Measurements from ENCODE around the gene IGF2BP3. TPM values are rescaled to one million over a fixed set of nuclear protein-coding genes. Genes with fewer than 3 reads are reported as not detected.

IGF2BP3 gene
- total and polyA plus RNA-seq, 2 donors (not counting 3 experiments of a cell fraction or from before 2014, with no cell fraction given): 41.2 to 111 TPM

DNA sequence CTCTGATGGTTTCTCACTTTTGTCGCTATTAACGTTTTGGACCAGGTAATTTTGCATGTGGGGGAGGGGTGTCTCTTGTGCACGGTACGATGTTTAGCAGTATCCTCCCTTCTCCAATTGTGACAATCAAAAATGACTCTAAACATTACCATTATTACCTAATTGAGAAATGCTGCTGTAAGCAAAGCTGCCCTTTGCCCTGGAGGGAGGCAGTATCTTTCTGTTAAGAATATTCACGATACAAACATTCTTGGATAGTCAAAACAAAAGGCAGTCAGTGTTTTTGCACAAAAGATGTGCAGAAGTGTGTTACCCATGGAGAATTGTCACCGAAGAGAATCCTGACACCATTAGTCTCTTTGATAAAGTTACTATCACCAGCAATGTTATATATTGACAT, 161.5 kb downstream of the IGF2BP3 start:
- Histone ChIP-seq H3K79me2 (ENCODE audit: control insufficient read depth, insufficient read depth, low read length) (peaks cover 56% of the 10 kb centered on the region), H3K4me2 (ENCODE audit: insufficient read depth, low read length) (no peak overlapping the region), H4K20me1 (replicated peaks; ENCODE audit: control insufficient read depth, extremely low read depth, insufficient read depth, low read length) (no peaks in the 10 kb centered on the region), H2AFZ (ENCODE audit: low read depth, low read length) (no peak overlapping the region), H3K36me3 (ENCODE audit: control insufficient read depth in 2 of 2, extremely low read depth in 1 of 2, insufficient read depth in 2 of 2, low read length in 2 of 2) (peaks cover 16 to 21% of the 10 kb centered on the region in 2 experiments), H3K9me3 (replicated peaks; ENCODE audit: control insufficient read depth, insufficient read depth, low read length) (no peaks in the 10 kb centered on the region), H3K27ac (ENCODE audit: insufficient read depth, low read depth, low read length) (no peak overlapping the region), H3K27me3 (ENCODE audit: control insufficient read depth in 2 of 2, insufficient read depth in 2 of 2, low read length in 2 of 2) (no peaks in the 10 kb centered on the region), H3K4me3 (replicated peaks in 1 of 3; ENCODE audit: insufficient read depth in 1 of 3, low read depth in 1 of 3, low read length in 3 of 3) (no peak overlapping the region), H3K9me1 (replicated peaks; ENCODE audit: control insufficient read depth, extremely low read depth, insufficient read depth, low read length) (no peaks in the 10 kb centered on the region), H3K9ac (replicated peaks; ENCODE audit: extremely low read depth, insufficient read depth, low read length) (no peak overlapping the region), H3K4me1 (ENCODE audit: control insufficient read depth, extremely low read depth, insufficient read depth, low read length) (no peaks in the 10 kb centered on the region)
- ChIA-PET POLR2A (no interaction called here), CTCF (no interaction called here)
- TF ChIP-seq MAX (IDR thresholded peaks at IDR 0.05; ENCODE audit: insufficient read depth, insufficient read length): no peak
- TF ChIP-seq MYC (IDR thresholded peaks at IDR 0.05; ENCODE audit: low read depth, low read length): no peak
- TF ChIP-seq, protein P1, sequence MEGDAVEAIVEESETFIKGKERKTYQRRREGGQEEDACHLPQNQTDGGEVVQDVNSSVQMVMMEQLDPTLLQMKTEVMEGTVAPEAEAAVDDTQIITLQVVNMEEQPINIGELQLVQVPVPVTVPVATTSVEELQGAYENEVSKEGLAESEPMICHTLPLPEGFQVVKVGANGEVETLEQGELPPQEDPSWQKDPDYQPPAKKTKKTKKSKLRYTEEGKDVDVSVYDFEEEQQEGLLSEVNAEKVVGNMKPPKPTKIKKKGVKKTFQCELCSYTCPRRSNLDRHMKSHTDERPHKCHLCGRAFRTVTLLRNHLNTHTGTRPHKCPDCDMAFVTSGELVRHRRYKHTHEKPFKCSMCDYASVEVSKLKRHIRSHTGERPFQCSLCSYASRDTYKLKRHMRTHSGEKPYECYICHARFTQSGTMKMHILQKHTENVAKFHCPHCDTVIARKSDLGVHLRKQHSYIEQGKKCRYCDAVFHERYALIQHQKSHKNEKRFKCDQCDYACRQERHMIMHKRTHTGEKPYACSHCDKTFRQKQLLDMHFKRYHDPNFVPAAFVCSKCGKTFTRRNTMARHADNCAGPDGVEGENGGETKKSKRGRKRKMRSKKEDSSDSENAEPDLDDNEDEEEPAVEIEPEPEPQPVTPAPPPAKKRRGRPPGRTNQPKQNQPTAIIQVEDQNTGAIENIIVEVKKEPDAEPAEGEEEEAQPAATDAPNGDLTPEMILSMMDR (IDR thresholded peaks at IDR 0.05; ENCODE audit: extremely low read depth in 1 of 2, insufficient read depth in 1 of 2, low read depth in 1 of 2, low read length in 2 of 2): no peak
- TF ChIP-seq JUN (IDR thresholded peaks at IDR 0.05; ENCODE audit: borderline replicate concordance, insufficient read depth, insufficient read length, low read depth): no peak
- no peak for TF ChIP-seq POLR2AphosphoS5 (IDR thresholded peaks at IDR 0.05; ENCODE audit: insufficient read depth, low read depth, low read length)
- no peak for TF ChIP-seq POLR2A (IDR thresholded peaks at IDR 0.05; ENCODE audit: low read depth, low read length)
- no peak for DNase-seq (ENCODE audit: low read depth, low spot score)
- BruUV-seq (replicated peaks): no TSS peak
- FAIRE-seq: no peak
- dilution Hi-C loops (cut with MboI; ENCODE audit: extremely low pct_ligation_motif_present, low sequenced_read_pairs): no loop called here
- intact Hi-C loops (cut with micrococcal nuclease): no loop called here

All from endothelial cell of umbilical vein (primary cell).